RPMI8226 (cell line): ENCODE data around the gene TMEM141.
A peak's percentile ranks its signal among the peaks of the same experiment; 100 is the strongest.
"Not testable (repeated sequence)": the region's sequence is repeated elsewhere in the genome, so short reads cannot be mapped to it uniquely, and the experiment has no call there.

Experiments used
- DNase-seq: peaks from one replicate; pipeline ENCODE4 v3.0.0-alpha.2; 2015

The TMEM141 gene

DNA sequence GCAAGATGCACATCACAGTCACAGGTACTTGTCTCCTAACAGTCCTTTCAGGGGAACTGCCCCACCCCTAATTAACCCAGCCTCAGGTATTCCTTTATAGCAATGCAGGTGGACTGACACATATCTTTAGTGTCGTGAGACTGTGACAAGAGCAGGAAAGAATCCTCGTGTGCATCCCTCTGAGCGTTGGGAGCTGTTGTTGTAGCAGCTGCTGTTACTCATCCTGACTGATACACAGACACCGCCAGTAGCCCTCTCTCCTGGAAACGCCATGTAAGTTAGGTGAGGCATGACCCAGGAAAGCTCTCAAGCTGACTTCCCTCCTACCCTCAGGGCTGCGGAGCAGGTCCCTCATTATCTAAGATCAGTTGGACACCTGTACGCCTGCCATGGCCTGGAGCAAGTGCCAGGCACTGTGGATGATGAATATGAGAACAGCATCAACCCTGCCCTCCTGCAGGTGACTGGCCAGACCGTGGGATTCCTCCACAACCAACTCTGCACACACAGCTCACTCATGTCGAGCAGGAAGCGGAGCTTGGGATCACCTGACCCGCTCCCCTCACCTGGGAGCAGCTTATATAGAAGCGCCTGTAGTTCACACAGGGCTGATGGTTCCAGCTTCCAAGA is 16.6 kb upstream of the TMEM141 start:
- DNase-seq = no peak

DNA sequence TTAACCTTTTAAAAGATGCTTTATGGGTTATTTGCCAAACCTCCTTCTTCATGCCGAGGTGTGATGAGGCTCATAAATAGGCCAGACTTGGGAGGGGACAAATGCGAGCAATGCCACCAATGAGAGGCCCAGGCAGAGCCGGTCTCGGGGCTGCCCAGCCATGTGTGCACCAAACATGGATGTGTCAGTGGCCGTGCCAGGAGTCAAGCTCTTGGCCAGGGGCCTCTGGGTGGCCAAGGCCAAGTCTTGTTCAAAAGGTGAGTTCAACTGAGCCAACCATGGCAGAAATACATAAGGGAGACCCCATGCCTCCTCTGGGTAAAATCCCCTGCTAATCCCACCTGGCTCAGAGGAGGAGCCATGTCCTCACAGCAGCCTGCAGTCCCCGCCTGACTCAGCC is 16.0 kb upstream of the TMEM141 start:
- DNase-seq = no peak

DNA sequence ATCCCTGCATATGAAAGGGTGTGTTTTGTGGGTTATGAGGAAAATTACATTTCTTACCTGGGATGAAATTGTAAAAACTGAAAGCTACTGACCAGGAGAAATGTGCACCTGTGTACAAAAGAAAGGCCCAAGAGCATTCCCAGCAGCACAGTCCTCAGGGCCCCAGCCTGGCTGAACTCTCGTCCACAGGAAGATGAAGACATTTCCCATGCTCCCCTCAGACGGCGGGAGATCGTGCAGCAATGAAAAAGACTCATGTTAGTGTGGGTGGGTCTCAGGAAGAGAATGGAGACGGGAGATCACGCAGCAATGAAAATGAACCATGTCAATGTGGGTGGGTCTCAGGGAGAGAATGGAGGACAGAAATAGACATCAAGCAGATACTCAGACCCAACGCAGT is 14.2 kb upstream of the TMEM141 start:
- DNase-seq = no peak

DNA sequence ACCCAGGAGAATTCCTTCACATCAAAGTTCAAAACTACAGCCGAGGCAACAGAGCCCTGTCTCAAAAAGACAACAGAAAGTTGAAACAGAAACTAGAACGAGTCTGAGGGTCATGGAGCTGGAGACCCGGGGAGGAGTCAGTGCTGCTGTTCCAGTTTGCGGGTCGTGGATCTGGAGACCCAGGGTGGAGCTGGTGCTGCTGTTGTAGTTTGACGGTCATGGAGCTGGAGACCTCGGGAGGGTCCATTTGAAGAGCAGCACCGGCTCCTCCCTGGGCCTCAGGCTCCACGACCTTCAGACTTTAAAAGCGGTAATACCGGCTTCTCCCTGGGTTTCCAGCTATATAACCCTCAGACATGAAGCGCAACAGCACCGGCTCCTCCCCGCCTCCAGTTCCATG is 13.8 kb upstream of the TMEM141 start:
- DNase-seq = no peak

DNA sequence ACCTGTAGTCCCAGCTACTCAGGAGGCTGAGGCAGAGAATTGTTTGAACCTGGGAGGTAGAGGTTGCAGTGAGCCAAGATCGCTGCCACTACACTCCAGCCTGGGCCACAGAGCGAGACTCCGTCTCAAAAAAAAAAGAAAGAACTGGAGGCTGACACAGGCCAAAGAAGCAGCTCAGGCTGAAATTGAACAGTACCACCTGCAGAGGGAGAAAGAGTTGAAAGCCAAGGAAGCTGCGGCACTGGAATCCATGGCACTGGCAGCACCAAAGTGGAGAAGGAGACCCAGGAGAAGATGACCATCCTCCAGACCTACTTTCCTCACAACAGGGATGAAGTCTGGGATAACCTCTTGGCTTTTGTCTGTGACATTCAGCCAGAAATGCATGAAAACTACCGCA is 11.3 kb upstream of the TMEM141 start:
- DNase-seq = no peak

DNA sequence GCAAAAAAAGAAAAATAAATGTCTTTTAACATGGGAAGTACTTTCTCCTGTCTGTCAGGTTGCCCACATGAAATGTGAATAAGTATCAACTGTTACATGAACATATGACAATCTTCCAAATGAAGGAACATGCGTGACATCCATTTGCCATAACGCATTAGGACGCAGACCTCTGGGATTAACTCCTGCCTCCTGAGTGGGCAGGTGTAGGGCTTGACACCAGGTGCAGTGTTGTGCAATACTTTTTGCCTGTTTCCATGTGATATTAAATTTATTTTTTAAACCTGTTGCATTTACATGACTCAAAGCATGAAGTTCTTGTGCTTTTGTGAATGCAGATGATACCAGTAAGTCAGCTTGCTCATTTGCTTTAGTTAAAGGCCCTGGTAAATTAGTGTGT is 8.7 kb upstream of the TMEM141 start:
- DNase-seq = no peak

DNA sequence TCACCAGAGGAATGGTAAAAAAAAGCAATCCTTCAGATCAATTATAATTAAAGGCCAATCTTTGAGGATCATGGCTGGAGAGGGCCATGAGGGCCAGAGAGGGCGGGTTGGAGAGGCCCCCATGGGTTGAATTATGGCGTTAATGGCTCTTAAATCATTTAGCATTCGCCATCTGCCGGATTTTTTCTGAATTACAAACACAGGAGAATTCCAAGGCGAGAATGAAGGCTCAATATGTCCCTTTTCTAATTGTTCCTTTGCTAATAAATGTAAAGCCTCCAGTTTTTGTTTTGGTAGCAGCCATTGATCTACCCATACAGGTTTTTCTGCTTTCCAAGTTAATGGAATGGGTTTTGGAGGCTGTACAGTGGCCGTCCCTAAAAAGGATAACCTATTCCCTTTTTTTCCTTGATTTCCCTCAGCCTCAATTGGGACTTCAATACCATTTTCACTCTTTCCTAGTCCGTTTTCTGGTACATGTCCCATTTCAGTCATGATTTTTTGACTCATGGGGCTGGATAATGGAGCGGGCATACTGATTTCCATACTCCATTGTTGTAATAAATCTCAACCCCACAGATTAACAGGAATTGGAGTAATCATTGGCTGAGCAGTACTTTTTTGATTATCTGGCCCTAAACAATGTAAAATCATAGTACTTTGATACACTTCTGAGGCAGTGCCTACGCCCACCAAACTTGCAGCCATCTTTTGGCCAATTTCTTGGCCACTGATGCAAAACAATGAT is 6.7 kb upstream of the TMEM141 start:
- peak; percentile 65 for DNase-seq

DNA sequence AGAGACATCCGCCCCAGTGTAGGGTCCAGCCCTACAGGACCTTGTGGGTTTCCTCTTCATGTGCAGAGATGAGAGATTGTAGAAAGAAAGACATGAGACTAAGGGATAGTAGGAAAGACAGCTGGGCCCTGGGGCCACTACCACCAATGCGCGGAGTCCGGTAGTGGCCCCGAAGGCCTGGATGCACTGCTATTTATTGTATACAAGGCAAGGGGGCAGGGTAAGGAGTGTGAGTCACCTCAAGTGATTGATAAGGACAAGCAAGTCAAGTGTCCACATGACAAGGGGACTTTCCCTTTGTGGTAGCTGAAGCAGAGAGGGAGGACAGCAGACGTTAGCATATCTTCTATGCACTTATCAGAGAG is 6.2 kb upstream of the TMEM141 start:
- no peak for DNase-seq

DNA sequence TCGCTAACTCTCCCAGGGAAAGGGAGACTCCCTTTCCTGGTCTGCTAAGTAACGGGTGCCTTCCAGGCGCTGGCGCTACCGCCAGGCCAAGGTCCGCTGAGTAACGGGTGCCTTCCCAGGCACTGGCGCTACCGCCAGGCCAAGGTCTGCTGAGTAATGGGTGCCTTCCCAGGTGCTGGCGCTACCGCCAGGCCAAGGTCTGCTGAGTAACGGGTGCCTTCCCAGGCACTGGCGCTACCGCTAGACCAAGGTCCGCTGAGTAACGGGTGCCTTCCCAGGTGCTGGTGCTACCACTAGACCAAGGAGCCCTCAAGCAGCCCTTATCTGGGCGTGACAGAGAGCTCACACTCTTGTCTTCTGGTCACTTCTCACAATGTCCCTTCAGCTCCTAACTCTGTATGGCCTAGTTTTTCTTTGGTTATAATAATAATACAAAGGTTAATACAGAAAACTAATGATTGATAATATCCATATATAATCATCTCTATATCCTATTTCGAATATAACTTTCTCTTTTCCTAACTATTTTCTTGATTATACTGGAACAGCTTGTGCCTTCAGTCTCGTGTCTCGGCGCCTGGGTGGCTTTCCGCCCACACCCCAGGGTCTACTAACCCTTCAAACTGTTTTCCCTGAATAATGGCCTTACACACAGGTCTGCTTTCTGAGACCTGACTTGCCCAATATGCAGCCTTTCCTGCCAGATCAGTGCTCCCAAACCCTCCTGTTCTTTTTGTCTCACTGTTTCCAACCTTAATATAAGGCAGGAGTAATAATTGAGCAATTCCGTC is 5.4 kb upstream of the TMEM141 start:
- DNase-seq = peak; percentile 33

DNA sequence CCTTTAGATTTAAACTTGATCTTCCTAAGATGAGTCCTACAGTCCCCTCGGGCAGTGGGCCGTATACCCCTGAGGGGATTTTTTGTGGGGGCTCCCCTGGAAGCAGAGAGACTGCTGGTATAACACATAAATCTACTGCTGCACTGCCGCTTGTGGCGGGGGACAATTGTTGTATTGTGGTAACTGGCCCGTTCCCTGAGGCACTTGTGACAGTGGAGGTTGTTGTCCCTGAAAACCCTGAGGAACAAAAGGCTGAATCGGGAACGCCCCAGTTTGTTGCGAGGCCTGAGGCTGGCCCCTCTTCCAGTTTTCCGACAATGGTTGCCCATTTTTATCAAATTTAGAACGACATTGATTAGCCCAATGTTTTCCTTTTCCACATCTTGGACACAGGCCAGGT is 4.7 kb upstream of the TMEM141 start:
- DNase-seq = no peak

DNA sequence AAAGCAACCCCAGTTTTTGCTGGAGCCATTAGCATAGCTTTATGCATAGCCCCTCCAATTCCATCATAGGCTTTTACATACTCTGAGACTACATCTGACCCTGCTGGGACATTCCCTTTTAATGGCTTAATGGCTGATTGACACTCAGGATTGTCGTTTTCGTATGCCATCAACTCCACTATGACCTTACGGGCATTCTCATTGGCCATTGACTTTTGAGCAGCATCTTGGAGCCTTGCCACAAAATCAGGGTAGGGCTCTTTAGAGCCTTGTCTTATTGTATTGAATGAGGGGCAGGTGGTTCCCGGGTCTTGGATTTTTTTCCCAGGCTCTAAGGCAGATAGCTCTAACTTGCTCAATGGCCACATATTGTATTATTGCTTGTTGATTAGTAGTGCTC is 4.2 kb upstream of the TMEM141 start:
- not testable (repeated sequence) for DNase-seq

DNA sequence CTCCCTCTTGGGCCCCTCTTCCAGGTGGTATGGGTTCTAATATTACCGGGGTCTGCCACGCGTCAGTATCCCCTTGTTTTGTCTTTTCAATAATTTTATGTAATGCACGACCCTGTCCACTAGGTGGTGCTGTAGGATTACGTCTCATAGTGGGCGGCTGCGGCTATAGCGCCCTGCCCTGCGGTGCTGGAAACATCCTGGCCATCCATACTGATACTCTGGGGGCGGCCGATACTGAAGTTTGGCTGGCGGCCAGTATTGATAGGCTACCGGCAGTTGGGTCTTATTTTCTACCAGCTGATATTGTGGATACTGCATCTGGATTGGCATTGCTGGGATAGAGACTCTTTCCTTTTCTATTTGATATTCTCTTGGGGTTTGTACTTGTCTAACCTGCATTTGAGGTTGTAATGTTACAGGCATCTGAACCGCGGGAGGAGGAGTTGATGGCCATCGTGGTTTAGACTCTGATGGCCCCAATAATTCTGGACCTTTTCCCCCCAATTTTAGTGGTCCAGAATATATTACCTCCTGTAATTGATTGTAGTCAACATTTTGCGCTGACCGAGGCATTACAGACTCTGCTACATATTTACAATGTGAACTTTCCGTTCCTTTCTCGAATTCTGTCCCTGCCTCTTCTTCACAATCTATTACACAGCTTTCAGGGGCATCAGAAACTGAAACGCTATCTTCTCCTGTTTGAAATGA is 3.3 kb upstream of the TMEM141 start:
- peak; percentile 83 for DNase-seq

DNA sequence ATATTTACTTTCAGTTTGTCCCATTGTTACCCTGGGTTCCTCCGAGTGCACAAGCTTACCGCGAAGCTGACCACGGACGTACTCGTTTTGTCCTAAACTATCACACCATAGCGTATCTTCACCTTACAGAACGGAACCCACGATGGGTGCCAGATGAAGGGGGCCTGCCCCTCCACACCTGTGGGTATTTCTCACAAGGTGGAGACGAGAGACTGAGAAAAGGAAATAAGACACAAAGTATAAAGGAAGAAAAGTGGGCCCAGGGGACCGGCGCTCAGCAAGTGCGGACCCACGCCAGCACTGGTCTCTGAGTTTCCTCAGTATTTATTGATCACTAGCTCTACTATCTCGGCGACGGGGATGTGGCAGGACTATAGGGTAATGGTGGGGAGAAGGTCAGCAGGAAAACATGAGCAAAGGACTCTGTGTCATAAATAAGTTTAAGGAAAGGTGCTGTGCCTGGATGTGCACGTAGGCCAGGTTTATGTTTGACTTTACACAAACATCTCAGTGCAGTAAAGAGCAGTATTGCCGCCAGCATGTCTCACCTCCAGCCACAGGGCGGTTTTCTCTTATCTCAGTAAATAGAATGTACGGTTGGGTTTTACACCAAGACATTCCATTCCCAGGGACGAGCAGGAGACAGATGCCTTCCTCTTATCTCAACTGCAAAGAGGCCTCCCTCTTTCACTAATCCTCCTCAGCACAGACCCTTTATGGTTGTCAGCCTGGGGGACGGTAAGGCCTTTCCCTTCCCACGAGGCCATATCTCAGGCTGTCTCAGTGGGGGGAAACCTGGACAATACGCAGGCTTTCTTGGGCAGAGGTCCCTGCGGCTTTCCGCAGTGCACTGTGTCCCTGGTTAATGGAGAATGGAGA is 2.3 kb upstream of the TMEM141 start:
- not testable (repeated sequence) for DNase-seq

DNA sequence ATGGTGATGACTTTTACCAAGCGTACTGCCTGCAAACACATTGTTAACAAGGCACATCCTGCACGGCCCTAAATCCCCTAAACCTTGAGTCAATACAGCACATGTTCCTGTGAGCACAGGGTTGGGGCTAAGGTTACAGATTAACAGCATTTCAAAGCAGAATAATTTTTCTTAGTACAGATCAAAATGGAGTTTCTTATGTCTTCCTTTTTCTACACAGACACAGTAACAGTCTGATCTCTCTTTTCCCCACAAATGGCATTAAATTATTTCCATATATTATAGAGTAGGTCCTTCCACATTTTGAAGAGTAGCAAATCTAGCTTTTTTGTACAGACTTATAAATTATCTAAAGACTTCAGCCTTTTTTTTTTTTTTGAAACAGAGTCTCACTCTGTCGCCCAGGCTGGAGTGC is 1.6 kb upstream of the TMEM141 start:
- DNase-seq = no peak

DNA sequence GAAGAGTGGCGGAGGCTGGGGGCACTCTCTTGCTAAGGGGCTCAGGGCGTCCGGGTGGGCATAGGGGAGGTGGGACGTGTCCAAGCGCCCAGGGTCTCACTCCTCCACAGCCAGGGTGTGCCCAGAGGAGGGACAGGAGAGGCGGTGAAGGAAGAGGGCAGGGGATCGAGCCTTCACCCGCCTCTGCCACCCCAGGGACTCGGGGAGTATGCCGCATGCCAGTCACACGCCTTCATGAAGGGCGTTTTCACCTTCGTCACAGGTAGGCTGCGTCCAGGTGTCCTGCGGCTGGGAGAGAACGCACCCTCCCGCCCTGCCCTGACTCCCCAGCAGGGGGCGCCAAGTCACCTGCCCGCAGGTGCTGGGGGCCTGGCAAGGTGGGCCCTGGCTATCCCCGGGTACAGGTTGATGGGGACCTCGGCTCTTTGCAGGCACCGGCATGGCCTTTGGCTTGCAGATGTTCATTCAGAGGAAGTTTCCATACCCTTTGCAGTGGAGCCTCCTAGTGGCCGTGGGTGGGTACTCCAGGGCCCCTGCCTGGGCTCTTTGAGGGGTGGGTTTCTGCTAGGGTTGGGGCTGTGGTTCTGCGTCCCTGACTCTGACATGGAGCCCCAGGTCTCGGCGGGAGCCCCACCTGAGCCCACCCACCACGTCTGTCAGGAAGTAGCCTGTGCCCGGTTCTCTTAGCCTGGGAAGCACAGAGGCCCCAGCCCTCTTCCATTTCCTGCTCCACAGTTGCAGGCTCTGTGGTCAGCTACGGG is 552 bp downstream of the TMEM141 start:
- peak; percentile 90 for DNase-seq

DNA sequence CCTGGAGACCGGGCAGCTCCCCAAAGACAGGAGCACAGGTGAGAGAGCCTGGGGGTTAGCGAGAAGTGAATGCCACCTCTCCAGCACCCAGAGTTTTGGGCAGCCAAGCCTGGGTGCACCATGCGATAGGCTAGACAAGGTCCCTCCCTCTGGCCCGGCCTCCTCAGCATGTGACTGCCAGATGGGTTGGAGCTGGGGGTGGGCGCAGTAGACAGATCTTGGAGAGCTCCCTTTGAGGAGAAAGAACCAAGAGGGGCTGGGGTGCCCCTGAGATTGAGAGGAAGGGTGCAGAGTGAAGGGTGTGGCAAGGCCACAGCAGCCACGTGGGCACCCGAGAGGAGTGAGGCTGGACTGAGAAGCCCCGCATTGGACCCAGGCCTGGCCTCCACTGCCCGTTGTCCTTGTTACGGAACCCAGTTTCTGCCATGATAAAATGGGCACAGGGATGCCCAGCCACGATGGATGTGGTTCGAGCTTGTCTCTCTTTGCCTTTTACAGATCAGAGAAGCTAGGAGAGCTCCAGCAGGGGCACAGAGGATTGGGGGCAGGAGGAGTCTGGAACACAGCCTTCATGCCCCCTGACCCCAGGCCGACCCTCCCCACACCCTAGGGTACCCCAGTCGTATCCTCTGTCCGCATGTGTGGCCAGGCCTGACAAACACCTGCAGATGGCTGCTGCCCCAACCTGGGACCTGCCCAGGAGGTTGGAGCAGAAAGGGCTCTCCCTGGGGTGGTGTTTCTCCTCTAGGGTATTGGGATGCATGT is 1.4 kb downstream of the TMEM141 start:
- DNase-seq = no peak

DNA sequence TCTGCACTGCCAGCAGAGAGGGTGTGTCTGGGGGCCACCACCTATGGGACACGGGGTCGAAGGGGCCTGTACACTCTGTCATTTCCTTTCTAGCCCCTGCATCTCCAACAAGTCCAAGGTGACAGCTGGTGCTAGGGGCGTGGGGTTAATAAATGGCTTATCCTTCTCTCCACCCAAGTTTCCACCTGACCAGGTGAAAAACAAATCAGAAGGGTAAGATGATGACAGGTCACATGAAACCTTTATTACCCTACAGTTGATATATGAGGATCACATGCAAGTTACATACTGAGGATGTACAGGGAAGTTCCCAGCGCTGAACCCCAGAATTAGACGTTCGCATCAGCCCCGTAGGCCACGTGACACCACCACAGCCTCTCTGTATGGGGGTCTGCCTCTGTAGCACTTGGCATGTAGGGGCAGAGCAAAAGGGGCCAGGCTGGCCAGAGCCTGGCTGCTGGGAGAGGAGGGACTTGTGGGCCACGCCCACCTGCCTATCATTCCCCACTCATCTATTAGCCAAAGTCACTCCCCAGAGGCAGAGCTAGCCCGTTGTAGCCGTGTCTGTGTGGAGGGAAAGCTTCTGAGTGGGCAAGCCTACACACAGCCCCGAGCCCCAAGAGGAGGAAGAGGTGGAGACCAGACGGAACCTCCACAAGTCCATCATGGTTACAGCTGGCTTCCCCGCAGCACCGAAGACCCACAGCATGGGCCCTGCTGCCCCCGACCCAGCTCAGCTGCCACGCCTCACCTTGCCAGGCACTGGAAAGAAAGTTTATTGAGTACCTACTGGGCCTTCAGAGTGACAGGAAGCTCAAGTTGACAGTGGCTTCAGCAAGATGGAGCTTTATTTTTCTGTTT is 2.2 kb downstream of the TMEM141 start:
- no peak for DNase-seq

DNA sequence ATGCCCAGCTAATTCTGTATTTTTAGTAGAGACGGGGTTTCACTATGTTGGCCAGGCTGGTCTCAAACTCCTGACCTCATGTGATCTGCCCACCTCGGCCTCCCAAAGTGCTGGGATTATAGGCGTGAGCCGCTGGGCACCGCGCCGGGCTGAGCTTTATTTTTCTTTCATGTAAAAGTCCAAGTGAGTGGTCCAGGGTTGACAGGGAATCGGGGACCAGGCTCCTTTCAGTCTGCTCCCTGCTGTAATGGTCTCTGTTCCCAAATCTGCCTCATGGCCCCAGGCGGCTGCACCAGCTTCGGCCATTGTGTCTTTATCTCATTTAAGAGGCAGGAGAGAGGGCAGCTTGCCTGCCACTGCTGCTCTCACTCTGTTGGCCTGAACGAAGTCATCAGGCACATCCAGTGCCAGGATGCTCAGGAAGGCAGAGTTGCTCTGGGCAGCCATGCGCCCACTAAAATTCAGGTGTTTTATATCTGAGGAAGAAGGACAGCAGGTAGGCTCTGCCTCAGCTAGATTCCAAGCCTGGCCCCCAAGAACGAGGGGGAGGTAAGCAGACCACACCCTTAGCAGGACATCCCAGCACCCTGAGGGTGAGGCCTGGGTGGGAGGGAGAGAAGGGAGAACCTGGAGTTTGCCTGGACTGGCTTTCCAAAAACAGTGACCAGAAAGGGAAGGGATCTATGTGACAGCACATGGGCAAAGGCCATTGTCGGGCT is 3.3 kb downstream of the TMEM141 start:
- DNase-seq = no peak

DNA sequence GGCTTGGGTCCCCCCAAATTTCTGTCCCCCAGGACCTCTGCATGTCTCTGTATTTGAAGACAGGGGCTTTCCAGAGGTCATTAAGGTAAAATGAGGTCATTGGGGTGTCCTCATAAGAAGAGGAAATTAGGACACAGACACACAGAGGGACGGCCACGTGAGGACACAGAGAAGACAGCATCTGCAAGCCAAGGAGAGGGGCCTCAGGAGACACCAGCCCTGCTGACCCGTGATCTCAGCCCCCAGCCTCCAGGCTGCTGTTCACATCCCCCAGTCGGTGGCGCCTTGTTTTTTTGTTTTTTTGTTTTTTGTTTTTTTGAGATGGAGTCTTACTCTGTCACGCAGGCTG is 3.8 kb downstream of the TMEM141 start:
- no peak for DNase-seq
